OCI-LY7 (cell line): ENCODE measurements around the gene SHC2.

Source experiments
- EZH2phosphoT487 ChIP-seq: fragments of 200-600 bp; sonication (generic); IDR thresholded peaks from 2 replicates; pipeline ENCODE4 v1.6.1; 2018; ENCODE audit warnings: low read depth, borderline replicate concordance, mild to moderate bottlenecking, mixed run types, antibody characterized with exemption, low read length, moderate library complexity, mixed read lengths
- TF ChIP-seq, protein P1 (sequence below): fragments of 200-600 bp; sonication (generic); conservative IDR thresholded peaks from 2 replicates; pipeline ENCODE4 v1.5.1; 2014; ENCODE audit warnings: mild to moderate bottlenecking, antibody characterized with exemption, low read length, moderate library complexity, mixed read lengths

- TF ChIP-seq, protein P1, sequence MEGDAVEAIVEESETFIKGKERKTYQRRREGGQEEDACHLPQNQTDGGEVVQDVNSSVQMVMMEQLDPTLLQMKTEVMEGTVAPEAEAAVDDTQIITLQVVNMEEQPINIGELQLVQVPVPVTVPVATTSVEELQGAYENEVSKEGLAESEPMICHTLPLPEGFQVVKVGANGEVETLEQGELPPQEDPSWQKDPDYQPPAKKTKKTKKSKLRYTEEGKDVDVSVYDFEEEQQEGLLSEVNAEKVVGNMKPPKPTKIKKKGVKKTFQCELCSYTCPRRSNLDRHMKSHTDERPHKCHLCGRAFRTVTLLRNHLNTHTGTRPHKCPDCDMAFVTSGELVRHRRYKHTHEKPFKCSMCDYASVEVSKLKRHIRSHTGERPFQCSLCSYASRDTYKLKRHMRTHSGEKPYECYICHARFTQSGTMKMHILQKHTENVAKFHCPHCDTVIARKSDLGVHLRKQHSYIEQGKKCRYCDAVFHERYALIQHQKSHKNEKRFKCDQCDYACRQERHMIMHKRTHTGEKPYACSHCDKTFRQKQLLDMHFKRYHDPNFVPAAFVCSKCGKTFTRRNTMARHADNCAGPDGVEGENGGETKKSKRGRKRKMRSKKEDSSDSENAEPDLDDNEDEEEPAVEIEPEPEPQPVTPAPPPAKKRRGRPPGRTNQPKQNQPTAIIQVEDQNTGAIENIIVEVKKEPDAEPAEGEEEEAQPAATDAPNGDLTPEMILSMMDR = no peak
- no peak for TF ChIP-seq EZH2phosphoT487
These were observed 3.3 kb upstream of the SHC2 start for GRCh38 chr19:464208-464545.
